Smooth muscle cell (in vitro differentiated cells): ENCODE measurements around the gene SLC66A2. TPM values are rescaled to one million over a fixed set of nuclear protein-coding genes. Genes with fewer than 3 reads are reported as not detected.

Experiments used
- DNase-seq: peaks from one replicate; lab custom pipeline; 2025; ENCODE audit not compliant: unreplicated experiment; lab: John Stamatoyannopoulos, UW
- H2AFZ ChIP-seq: fragments of 200-600 bp; sonication (generic); 2 replicates; pipeline ENCODE4 v1.6.0; 2016; ENCODE audit warnings: antibody characterized with exemption, low read depth, mild to moderate bottlenecking
- H3F3A ChIP-seq: fragments of 200-600 bp; sonication (generic); 2 replicates; pipeline ENCODE4 v1.6.0; 2017; ENCODE audit warnings: antibody characterized with exemption, low read depth
- H3K27ac ChIP-seq: fragments of 200-600 bp; sonication (generic); 2 replicates; pipeline ENCODE4 v1.5.1; 2016; ENCODE audit warnings: low read depth, mild to moderate bottlenecking
- H3K27me3 ChIP-seq: fragments of 200-600 bp; sonication (generic); 2 replicates; pipeline ENCODE4 v1.6.1; 2016; ENCODE audit warnings: low read depth, mild to moderate bottlenecking
- H3K36me3 ChIP-seq: fragments of 200-600 bp; sonication (generic); 2 replicates; pipeline ENCODE4 v1.5.1; 2016; ENCODE audit warnings: low read depth
- H3K4me1 ChIP-seq: fragments of 200-600 bp; sonication (generic); 2 replicates; pipeline ENCODE4 v1.5.1; 2016; ENCODE audit warnings: low read depth
- H3K4me2 ChIP-seq: fragments of 200-600 bp; sonication (generic); 2 replicates; pipeline ENCODE4 v1.6.0; 2016; ENCODE audit warnings: mild to moderate bottlenecking
- H3K4me3 ChIP-seq: fragments of 200-600 bp; sonication (generic); 2 replicates; pipeline ENCODE4 v1.5.1; 2016; ENCODE audit warnings: mild to moderate bottlenecking
- H3K79me2 ChIP-seq: fragments of 200-600 bp; sonication (generic); 2 replicates; pipeline ENCODE4 v1.6.0; 2016; ENCODE audit warnings: low read depth, mild to moderate bottlenecking
- H3K9ac ChIP-seq: fragments of 200-600 bp; sonication (generic); 2 replicates; pipeline ENCODE4 v1.6.0; 2016; ENCODE audit warnings: low read depth
- H3K9me3 ChIP-seq: fragments of 200-600 bp; sonication (generic); replicated peaks from 2 replicates; pipeline ENCODE4 v1.5.1; 2016; ENCODE audit warnings: low read depth
- H4K20me1 ChIP-seq: fragments of 200-600 bp; sonication (generic); 2 replicates; pipeline ENCODE4 v1.6.0; 2016; ENCODE audit warnings: low read depth
- CTCF ChIP-seq: fragments of 200-600 bp; sonication (generic); IDR thresholded peaks from 2 replicates; pipeline ENCODE4 v1.5.1; 2017; ENCODE audit warnings: borderline replicate concordance, mild to moderate bottlenecking, antibody characterized with exemption; ENCODE audit not compliant: insufficient read depth, poor library complexity, severe bottlenecking
- WGBS: methylation state at CpG from one replicate; pipeline ENCODE4 v1.1.7; 2016; ENCODE audit warnings: low lambda C conversion rate; 5-methylcytosine and 5-hydroxymethylcytosine counted together
- polyA plus RNA-seq: library from polyadenylated mRNA; unstranded; fragments of >200 nt; fragmentation: Nextera tagmentation; extraction: Ambion mirVana; gene quantifications from 2 replicates; pipeline ENCODE4 v1.2.1, GENCODE V29; 2016
- total RNA-seq: library from RNA; depleted of rRNA; stranded (reverse); fragments of >200 nt; gene quantifications from 2 replicates; pipeline ENCODE4 v1.2.3, GENCODE V29; 2014

SLC66A2 gene
- total and polyA plus RNA-seq, 2 experiments from 2014 or later, result 23.6 to 37.9 TPM

GRCh38 chr18:79935499-79935898 lies 16.0 kb downstream of the SLC66A2 start:
- peaks cover 94% of the 10 kb centered on the region for H3K79me2 ChIP-seq
- no peaks in the 10 kb centered on the region for H3K27me3 ChIP-seq
- DNase-seq, result no peak
- H3K4me1 ChIP-seq, result no peaks in the 10 kb centered on the region
- H3K36me3 ChIP-seq, result peaks cover 16% of the 10 kb centered on the region
- no peak overlapping the region for H3K9ac ChIP-seq
- no peak overlapping the region for H3K4me2 ChIP-seq
- WGBS, result 98% methylated on average over 3 of the region's 3 CpGs
- H4K20me1 ChIP-seq, result peaks cover 48% of the 10 kb centered on the region
- H3K4me3 ChIP-seq, result no peak overlapping the region
- H3K9me3 ChIP-seq, result peaks cover 7% of the 10 kb centered on the region
- no peaks in the 10 kb centered on the region for H3F3A ChIP-seq
- H3K27ac ChIP-seq, result no peak overlapping the region
- TF ChIP-seq CTCF, result no peak
- no peak overlapping the region for H2AFZ ChIP-seq

GRCh38 chr18:79935098-79935480 lies 16.4 kb downstream of the SLC66A2 start:
- WGBS, result 93% methylated on average over 5 of the region's 5 CpGs
- H2AFZ ChIP-seq, result no peak overlapping the region
- peaks cover 7% of the 10 kb centered on the region for H3K9me3 ChIP-seq
- TF ChIP-seq CTCF, result no peak
- no peak overlapping the region for H3K4me2 ChIP-seq
- peaks cover 16% of the 10 kb centered on the region for H3K36me3 ChIP-seq
- H3F3A ChIP-seq, result no peaks in the 10 kb centered on the region
- H3K9ac ChIP-seq, result no peak overlapping the region
- no peaks in the 10 kb centered on the region for H3K4me1 ChIP-seq
- H3K4me3 ChIP-seq, result no peak overlapping the region
- peaks cover 94% of the 10 kb centered on the region for H3K79me2 ChIP-seq
- no peak for DNase-seq
- no peaks in the 10 kb centered on the region for H3K27me3 ChIP-seq
- H3K27ac ChIP-seq, result no peak overlapping the region
- peaks cover 44% of the 10 kb centered on the region for H4K20me1 ChIP-seq

- H4K20me1 ChIP-seq, result peaks cover 38% of the 10 kb centered on the region
- no peaks in the 10 kb centered on the region for H3K27me3 ChIP-seq
- peaks cover 94% of the 10 kb centered on the region for H3K79me2 ChIP-seq
- no peak overlapping the region for H3K4me3 ChIP-seq
- H3K9me3 ChIP-seq, result peaks cover 12% of the 10 kb centered on the region
- H2AFZ ChIP-seq, result no peak overlapping the region
- H3K27ac ChIP-seq, result no peak overlapping the region
- no peak for TF ChIP-seq CTCF
- no peak overlapping the region for H3K9ac ChIP-seq
- peaks cover 20% of the 10 kb centered on the region for H3K36me3 ChIP-seq
- no peak overlapping the region for H3K4me2 ChIP-seq
- WGBS, result 92% methylated on average over 8 of the region's 8 CpGs
- DNase-seq, result no peak
- no peaks in the 10 kb centered on the region for H3F3A ChIP-seq
- no peaks in the 10 kb centered on the region for H3K4me1 ChIP-seq
Observed at GRCh38 chr18:79934311-79935097, 16.9 kb downstream of the SLC66A2 start.

GRCh38 chr18:79933765-79934164 lies 17.7 kb downstream of the SLC66A2 start:
- no peak for TF ChIP-seq CTCF
- Histone ChIP-seq H2AFZ (no peak overlapping the region), H3K27ac (no peak overlapping the region), H3K4me2 (no peak overlapping the region), H4K20me1 (peaks cover 30% of the 10 kb centered on the region), H3K4me3 (no peak overlapping the region), H3F3A (no peaks in the 10 kb centered on the region), H3K4me1 (no peaks in the 10 kb centered on the region), H3K27me3 (no peaks in the 10 kb centered on the region), H3K79me2 (peaks cover 94% of the 10 kb centered on the region), H3K9me3 (peaks cover 14% of the 10 kb centered on the region), H3K36me3 (peaks cover 22% of the 10 kb centered on the region), H3K9ac (no peak overlapping the region)
- DNase-seq, result no peak
- WGBS, result 46% methylated on average over 10 of the region's 10 CpGs
